ENCODE measurements around the gene CFAP91. TPM values are rescaled to one million over a fixed set of nuclear protein-coding genes. Genes with fewer than 3 reads are reported as not detected.
"Not testable (repeated sequence)": the region's sequence is repeated elsewhere in the genome, so short reads cannot be mapped to it uniquely, and the experiment has no call there.

Gene CFAP91
- total and polyA plus RNA-seq, 3 experiments from 2014 or later, result 0.45 to 0.77 (median 0.64) TPM

DNA sequence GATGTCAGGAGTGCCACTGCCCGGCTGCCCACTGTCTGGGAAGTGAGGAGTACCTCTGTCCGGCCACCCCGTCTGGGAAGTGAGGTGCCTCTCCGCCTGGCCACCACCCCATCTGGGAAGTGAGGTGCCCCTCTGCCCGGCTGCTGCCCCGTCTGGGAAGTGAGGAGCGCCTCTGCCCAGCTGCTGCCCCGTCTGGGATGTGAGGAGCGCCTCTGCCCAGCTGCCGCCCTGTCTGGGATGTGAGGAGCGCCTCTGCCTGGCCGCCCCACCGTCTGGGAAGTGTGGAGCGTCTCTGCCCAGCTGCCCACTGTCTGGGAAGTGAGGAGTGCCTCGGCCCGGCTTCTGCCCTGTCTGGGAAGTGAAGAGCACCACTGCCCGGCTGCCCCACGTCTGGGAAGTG is 28.9 kb upstream of the CFAP91 start:
- Histone ChIP-seq H3K4me1 (ENCODE audit: insufficient read depth, low read length) (peaks cover 16% of the 10 kb centered on the region), H3K36me3 (ENCODE audit: insufficient read depth, low read length) (peaks cover 19% of the 10 kb centered on the region), H3K27me3 (ENCODE audit: insufficient read depth, low read length, poor library complexity, severe bottlenecking) (no peaks in the 10 kb centered on the region), H3K4me3 (ENCODE audit: low read length) (no peak overlapping the region), H3K9me3 (ENCODE audit: low read length) (no peaks in the 10 kb centered on the region), H3K27ac (ENCODE audit: low read depth, low read length) (no peak overlapping the region)
- no peak overlapping the region for H3K4me3 Mint-ChIP-seq
- peaks cover 43 to 61% (median 56%) of the 10 kb centered on the region in 3 donors for H3K4me1 Mint-ChIP-seq
- H3K36me3 Mint-ChIP-seq, result peaks cover 0 to 70% (median 20%) of the 10 kb centered on the region in 3 donors
- DNase-seq, result no peak
- H3K27me3 Mint-ChIP-seq, result no peaks in the 10 kb centered on the region
- ChIA-PET CTCF (interaction anchor here (1.3 kb wide), 1 partner anchor 16 kb away, joined by 3 read pairs; no protein-coding TSS in a partner anchor), POLR2A (no interaction called here)
- no peaks in the 10 kb centered on the region for H3K9me3 Mint-ChIP-seq
- no peak overlapping the region for H3K27ac Mint-ChIP-seq

DNA sequence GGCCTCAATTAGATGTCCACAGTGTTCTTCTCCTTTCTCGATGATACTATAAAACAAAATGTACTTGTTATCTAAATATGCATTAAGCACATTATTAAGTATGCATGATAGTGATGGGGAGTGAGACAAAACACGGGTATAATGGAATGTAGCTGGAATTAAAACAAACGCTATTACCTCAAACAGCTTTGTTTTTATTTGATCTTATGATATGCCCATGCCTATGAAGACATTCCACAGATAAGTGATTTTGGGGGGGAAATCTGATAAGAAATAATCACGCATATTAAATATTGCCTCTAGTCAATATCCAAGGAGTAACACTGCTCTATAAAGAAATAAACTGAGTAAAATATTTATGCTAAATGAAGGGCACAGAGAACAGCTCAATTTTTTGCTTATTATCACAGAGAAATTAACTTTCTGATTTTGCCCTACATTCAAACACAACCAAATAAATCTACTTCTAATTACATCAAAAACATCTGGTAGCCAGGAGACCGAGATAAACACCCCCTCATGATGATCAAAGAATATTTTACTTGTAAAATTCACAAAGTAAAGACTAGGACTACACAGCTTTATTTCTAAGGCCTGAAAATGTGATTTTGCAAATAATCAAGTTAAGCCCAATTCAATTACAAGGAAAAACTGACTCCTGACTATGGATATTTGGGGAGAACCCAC is 27.5 kb upstream of the CFAP91 start:
- Histone ChIP-seq H3K4me3 (ENCODE audit: low read length) (no peak overlapping the region), H3K36me3 (ENCODE audit: insufficient read depth, low read length) (peaks cover 19% of the 10 kb centered on the region), H3K9me3 (ENCODE audit: low read length) (no peaks in the 10 kb centered on the region), H3K27me3 (ENCODE audit: insufficient read depth, low read length, poor library complexity, severe bottlenecking) (no peaks in the 10 kb centered on the region), H3K4me1 (ENCODE audit: insufficient read depth, low read length) (peaks cover 16% of the 10 kb centered on the region), H3K27ac (ENCODE audit: low read depth, low read length) (no peak overlapping the region)
- ChIA-PET POLR2A (no interaction called here), CTCF (interaction anchor here (1.5 to 3.0 kb wide), 2 partner anchors 177 to 434 kb away, joined by 4 to 9 read pairs; partner anchors contain the start of genes B4GALT4 and TIMMDC1)
- Mint-ChIP-seq H3K9me3 (no peaks in the 10 kb centered on the region), H3K4me3 (peak overlapping the region; percentile 54 to 97 (median 84)), H3K27me3 (no peaks in the 10 kb centered on the region), H3K36me3 (peaks cover 0 to 56% (median 17%) of the 10 kb centered on the region in 3 donors), H3K4me1 (peaks cover 43 to 56% (median 56%) of the 10 kb centered on the region in 3 donors), H3K27ac (peak overlapping the region; percentile 10 to 95 (median 90))
- no peak for DNase-seq

DNA sequence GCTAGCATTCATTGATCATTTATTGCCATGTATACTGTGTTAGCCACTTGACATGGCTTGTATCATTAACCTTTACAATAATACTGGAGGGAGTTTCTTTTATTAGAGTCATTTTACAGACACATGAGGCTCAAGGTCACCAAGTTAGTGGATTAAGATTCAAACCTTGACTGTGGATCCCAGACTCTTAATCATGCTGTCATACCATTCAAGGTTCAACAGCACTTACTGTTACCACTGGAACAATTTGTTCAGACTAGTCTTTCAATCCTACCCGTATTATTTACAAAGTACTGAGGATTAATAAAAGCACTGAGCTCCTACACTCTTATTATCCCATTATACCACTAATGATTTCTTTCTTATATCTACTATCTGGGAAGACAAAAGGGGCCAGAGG is 26.8 kb upstream of the CFAP91 start:
- peak overlapping the region; percentile 90 to 98 (median 94) for H3K27ac Mint-ChIP-seq
- peak overlapping the region; percentile 69 for H3K4me3 ChIP-seq (ENCODE audit: low read length)
- CTCF ChIA-PET, result interaction anchor here (1.5 to 3.0 kb wide), 2 partner anchors 178 to 435 kb away, joined by 4 to 9 read pairs; partner anchors contain the start of genes B4GALT4 and TIMMDC1
- H3K4me1 ChIP-seq (ENCODE audit: insufficient read depth, low read length), result peaks cover 16% of the 10 kb centered on the region
- peak overlapping the region; percentile 40 for H3K27ac ChIP-seq (ENCODE audit: low read depth, low read length)
- DNase-seq, result no peak
- H3K4me3 Mint-ChIP-seq, result peak overlapping the region; percentile 82 to 97 (median 85)
- H3K27me3 Mint-ChIP-seq, result no peaks in the 10 kb centered on the region
- H3K9me3 Mint-ChIP-seq, result no peaks in the 10 kb centered on the region
- H3K9me3 ChIP-seq (ENCODE audit: low read length), result no peaks in the 10 kb centered on the region
- H3K36me3 ChIP-seq (ENCODE audit: insufficient read depth, low read length), result peaks cover 16% of the 10 kb centered on the region
- POLR2A ChIA-PET, result interaction anchor here (1.8 kb wide), 1 partner anchor 178 kb away, joined by 10 read pairs; the partner anchor contains the start of gene TIMMDC1
- H3K27me3 ChIP-seq (ENCODE audit: insufficient read depth, low read length, poor library complexity, severe bottlenecking), result no peaks in the 10 kb centered on the region
- peaks cover 40 to 52% (median 50%) of the 10 kb centered on the region in 3 donors for H3K4me1 Mint-ChIP-seq
- peaks cover 0 to 50% (median 15%) of the 10 kb centered on the region in 3 donors for H3K36me3 Mint-ChIP-seq

GRCh38 chr3:119676771-119677640 is 25.8 kb upstream of the CFAP91 start, which contains the start of gene COX17:
Gene COX17, minus strand, starts transcription at chr3:119677406. Its CDS starts 96 bp downstream, at chr3:119677310.
- POLR2A ChIA-PET, result interaction anchor here (1.8 kb wide), 1 partner anchor 179 kb away, joined by 10 read pairs; the partner anchor contains the start of gene TIMMDC1
- Mint-ChIP-seq H3K4me3 (peak within 1 kb of the TSS; percentile 82 to 97 (median 85)), H3K9me3 (no peaks in the 10 kb centered on the region)

GRCh38 chr3:119677641-119677934 is 25.2 kb upstream of the CFAP91 start:
- Mint-ChIP-seq H3K4me3 (peak overlapping the region; percentile 82 to 97 (median 85)), H3K36me3 (peaks cover 0 to 36% (median 6%) of the 10 kb centered on the region in 3 donors), H3K27ac (peak overlapping the region; percentile 90 to 99 (median 95)), H3K27me3 (no peaks in the 10 kb centered on the region), H3K9me3 (no peaks in the 10 kb centered on the region), H3K4me1 (peaks cover 35 to 39% (median 38%) of the 10 kb centered on the region in 3 donors)
- no peak for DNase-seq
- POLR2A ChIA-PET, result interaction anchor here (1.8 kb wide), 1 partner anchor 179 kb away, joined by 10 read pairs; the partner anchor contains the start of gene TIMMDC1
- no peaks in the 10 kb centered on the region for H3K27me3 ChIP-seq (ENCODE audit: insufficient read depth, low read length, poor library complexity, severe bottlenecking)
- peak overlapping the region; percentile 76 for H3K27ac ChIP-seq (ENCODE audit: low read depth, low read length)
- peaks cover 16% of the 10 kb centered on the region for H3K4me1 ChIP-seq (ENCODE audit: insufficient read depth, low read length)
- H3K9me3 ChIP-seq (ENCODE audit: low read length), result no peaks in the 10 kb centered on the region
- CTCF ChIA-PET, result interaction anchor here (3.0 kb wide), 1 partner anchor 436 kb away, joined by 9 read pairs; the partner anchor contains the start of gene B4GALT4
- peaks cover 11% of the 10 kb centered on the region for H3K36me3 ChIP-seq (ENCODE audit: insufficient read depth, low read length)
- peak overlapping the region; percentile 78 for H3K4me3 ChIP-seq (ENCODE audit: low read length)

More at GRCh38 chr3:119676771-119677640, 25.8 kb upstream of the CFAP91 start, which contains the start of gene COX17:
- no peaks in the 10 kb centered on the region for H3K27me3 Mint-ChIP-seq
- peak within 1 kb of the TSS; percentile 90 to 99 (median 96) for H3K27ac Mint-ChIP-seq
- H3K36me3 Mint-ChIP-seq, result peaks cover 0 to 40% (median 9%) of the 10 kb centered on the region in 3 donors
- no peaks in the 10 kb centered on the region for H3K27me3 ChIP-seq (ENCODE audit: insufficient read depth, low read length, poor library complexity, severe bottlenecking)
- peak within 1 kb of the TSS; percentile 78 for H3K4me3 ChIP-seq (ENCODE audit: low read length)
- H3K4me1 Mint-ChIP-seq, result peaks cover 38 to 45% (median 41%) of the 10 kb centered on the region in 3 donors
- peak; percentile 94 to 99 (median 95) for DNase-seq
- H3K36me3 ChIP-seq (ENCODE audit: insufficient read depth, low read length), result peaks cover 11% of the 10 kb centered on the region
- peak within 1 kb of the TSS; percentile 76 for H3K27ac ChIP-seq (ENCODE audit: low read depth, low read length)
- CTCF ChIA-PET, result interaction anchor here (3.0 kb wide), 1 partner anchor 436 kb away, joined by 9 read pairs; the partner anchor contains the start of gene B4GALT4
- peaks cover 16% of the 10 kb centered on the region for H3K4me1 ChIP-seq (ENCODE audit: insufficient read depth, low read length)
- H3K9me3 ChIP-seq (ENCODE audit: low read length), result no peaks in the 10 kb centered on the region

DNA sequence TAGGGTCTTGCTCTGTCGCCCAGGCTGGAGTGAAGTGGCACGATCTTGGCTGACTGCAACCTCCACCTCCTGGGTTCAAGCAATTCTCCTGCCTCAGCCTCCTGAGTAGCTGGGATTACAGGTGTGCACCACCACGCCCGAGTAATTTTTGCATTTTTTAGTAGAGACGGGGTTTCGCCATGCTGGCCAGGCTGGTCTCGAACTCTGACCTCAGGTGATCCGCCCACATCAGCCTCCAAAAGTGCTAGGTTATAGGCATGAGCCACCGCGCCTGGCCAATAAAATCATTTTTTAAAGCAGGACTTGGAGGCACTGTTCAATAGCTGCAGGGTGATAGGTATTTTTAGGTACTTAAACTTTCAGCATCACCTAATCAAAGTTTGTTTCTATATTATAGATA is 24.6 kb upstream of the CFAP91 start:
- H3K4me3 ChIP-seq (ENCODE audit: low read length); H3K27me3 Mint-ChIP-seq; H3K9me3 ChIP-seq (ENCODE audit: low read length); H3K27ac ChIP-seq (ENCODE audit: low read depth, low read length); H3K9me3 Mint-ChIP-seq; POLR2A ChIA-PET; H3K27me3 ChIP-seq (ENCODE audit: insufficient read depth, low read length, poor library complexity, severe bottlenecking); CTCF ChIA-PET; DNase-seq: not testable (repeated sequence)
- H3K4me1 ChIP-seq (ENCODE audit: insufficient read depth, low read length), result peaks cover 16% of the 10 kb centered on the region
- peak overlapping the region in 3 of 8 donors; percentile 3 to 97 (median 90) for H3K27ac Mint-ChIP-seq
- peaks cover 11% of the 10 kb centered on the region for H3K36me3 ChIP-seq (ENCODE audit: insufficient read depth, low read length)
- peaks cover 30 to 32% (median 32%) of the 10 kb centered on the region in 3 donors for H3K4me1 Mint-ChIP-seq
- H3K36me3 Mint-ChIP-seq, result peaks cover 0 to 30% (median 6%) of the 10 kb centered on the region in 3 donors
- H3K4me3 Mint-ChIP-seq, result peak overlapping the region in 2 of 7 donors; percentile 41 to 44

DNA sequence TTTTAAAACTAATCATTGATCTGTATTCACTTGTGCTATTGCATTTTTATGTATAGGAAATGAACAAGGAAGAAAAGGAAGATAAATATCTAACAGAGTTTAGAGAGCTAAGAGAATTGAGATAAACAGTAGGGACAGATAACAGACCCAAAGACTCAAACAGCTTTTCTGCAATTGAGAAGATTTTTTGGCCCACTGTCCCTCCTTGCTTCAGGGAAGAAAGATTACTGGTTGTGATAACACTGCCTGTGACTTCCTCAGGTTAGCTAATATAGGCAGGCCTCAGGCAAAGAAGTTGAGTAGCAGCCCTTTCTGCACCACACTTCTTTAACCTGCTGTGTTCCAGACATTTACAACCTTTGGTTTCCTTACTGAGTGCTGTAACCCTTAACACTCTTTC is 22.9 kb upstream of the CFAP91 start:
- no peak for DNase-seq
- Mint-ChIP-seq H3K4me1 (peaks cover 26 to 27% (median 27%) of the 10 kb centered on the region in 3 donors), H3K4me3 (no peak overlapping the region), H3K36me3 (peaks cover 0 to 15% (median 2%) of the 10 kb centered on the region in 3 donors), H3K27me3 (no peaks in the 10 kb centered on the region), H3K27ac (peak overlapping the region in 1 of 8 donors; percentile 26), H3K9me3 (no peaks in the 10 kb centered on the region)
- Histone ChIP-seq H3K36me3 (ENCODE audit: insufficient read depth, low read length) (peaks cover 2% of the 10 kb centered on the region), H3K27ac (ENCODE audit: low read depth, low read length) (no peak overlapping the region), H3K4me3 (ENCODE audit: low read length) (no peak overlapping the region), H3K27me3 (ENCODE audit: insufficient read depth, low read length, poor library complexity, severe bottlenecking) (no peaks in the 10 kb centered on the region), H3K4me1 (ENCODE audit: insufficient read depth, low read length) (peaks cover 16% of the 10 kb centered on the region), H3K9me3 (ENCODE audit: low read length) (no peaks in the 10 kb centered on the region)
- ChIA-PET CTCF (interaction anchor here (1.2 to 3.2 kb wide), 2 partner anchors 10 to 796 kb away, joined by 3 to 19 read pairs; no protein-coding TSS in a partner anchor), POLR2A (no interaction called here)

All from CD8-positive, alpha-beta memory T cell (primary cell).